Right lobe of liver (tissue), 6 donors: ENCODE measurements around the gene TMEM60. TPM values are rescaled to one million over a fixed set of nuclear protein-coding genes. Genes with fewer than 3 reads are reported as not detected.
A peak's percentile ranks its signal among the peaks of the same experiment; 100 is the strongest.

Experiments
- ATAC-seq, 4 donors: fragments of 200-7000 bp; cut with Tn5 transposase; one replicate each; pipeline ENCODE4 v1.9.1; 2020; ENCODE audit warnings: mild to moderate bottlenecking in 4 of 4, moderate library complexity in 4 of 4
- DNase-seq, 3 donors: peaks; one replicate each; pipeline ENCODE4 v3.0.0-alpha.2; 2020
- H3K27ac ChIP-seq, 3 donors: fragments of 200-600 bp; one replicate each; pipeline ENCODE4 v1.8.0; 2022
- H3K27me3 ChIP-seq, 2 donors: fragments of 200-600 bp; one replicate each; pipeline ENCODE4 v1.8.0; 2022
- H3K36me3 ChIP-seq, 4 donors: fragments of 200-600 bp; sonication (generic) in 1 of 4; one replicate each; pipeline versions ENCODE4 v1.5.1 to v1.8.0; 2017 to 2022; ENCODE audit warnings: control low read depth in 1 of 4
- H3K4me1 ChIP-seq, 4 donors: fragments of 200-600 bp; sonication (generic) in 1 of 4; one replicate each; pipeline versions ENCODE4 v1.5.1 to v1.8.0; 2017 to 2022; ENCODE audit warnings: control low read depth in 1 of 4
- H3K4me3 ChIP-seq, 3 donors: fragments of 200-600 bp; one replicate each; pipeline ENCODE4 v1.8.0; 2022
- H3K9me3 ChIP-seq, 4 donors: fragments of 200-600 bp; sonication (generic) in 1 of 4; one replicate each; pipeline versions ENCODE4 v1.5.1 to v1.8.0; 2017 to 2022; ENCODE audit warnings: control low read depth in 1 of 4
- POLR2A ChIP-seq: fragments of 450-650 bp; IDR thresholded peaks from one replicate; pipeline ENCODE4 v1.6.1; 2017; ENCODE audit warnings: antibody characterized with exemption, mild to moderate bottlenecking
- WGBS: methylation state at CpG from one replicate; pipeline ENCODE4 v1.1.6; 2018; ENCODE audit warnings: low coverage, low lambda C conversion rate; ENCODE audit not compliant: insufficient coverage; ENCODE audit errors: missing lambda C conversion rate; 5-methylcytosine and 5-hydroxymethylcytosine counted together
- intact Hi-C, 2 donors: fragments of 100-400 bp; cut with DNase I; formaldehyde crosslinking; loops; one replicate each; pipeline versions ENCODE4 v1.11.2 to v1.14.1; 2022
- total RNA-seq, 6 experiments: library from RNA; depleted of rRNA in 2 of 6; stranded (reverse); fragments of >200 nt in 2 of 6; fragmentation: NEBNext Ultra II Directional in 3 of 6; extraction: Animal tissue kit (Norgen Biotek cat#: 25700) in 3 of 6; gene quantifications; one replicate each; pipeline versions ENCODE4 v1.1.0 to v1.2.4, GENCODE V29; 2016 to 2023
- TF ChIP-seq, protein P1 (sequence below), 4 donors: fragments of 200-600 bp in 3 of 4; fragments of 450-650 bp in 1 of 4; IDR thresholded peaks; one replicate each; pipeline versions ENCODE4 v1.5.1 to v1.8.0; 2016 to 2022; ENCODE audit warnings: antibody characterized with exemption in 4 of 4, mild to moderate bottlenecking in 2 of 4
- donor health status: DM: no; HTN: yes; CAD: no.
- donor health status: DM: no; HTN: no; CAD: no.
- donor health status: DM: no; HTN: no; CAD: no.
- donor health status: DM: no; HTN: yes; CAD: no.
- donor health status: DM: no; HTN: yes; CAD: no.

TMEM60 gene
- total RNA-seq, 6 experiments from 2014 or later: 6.6 to 10.4 (median 8.0) TPM

DNA sequence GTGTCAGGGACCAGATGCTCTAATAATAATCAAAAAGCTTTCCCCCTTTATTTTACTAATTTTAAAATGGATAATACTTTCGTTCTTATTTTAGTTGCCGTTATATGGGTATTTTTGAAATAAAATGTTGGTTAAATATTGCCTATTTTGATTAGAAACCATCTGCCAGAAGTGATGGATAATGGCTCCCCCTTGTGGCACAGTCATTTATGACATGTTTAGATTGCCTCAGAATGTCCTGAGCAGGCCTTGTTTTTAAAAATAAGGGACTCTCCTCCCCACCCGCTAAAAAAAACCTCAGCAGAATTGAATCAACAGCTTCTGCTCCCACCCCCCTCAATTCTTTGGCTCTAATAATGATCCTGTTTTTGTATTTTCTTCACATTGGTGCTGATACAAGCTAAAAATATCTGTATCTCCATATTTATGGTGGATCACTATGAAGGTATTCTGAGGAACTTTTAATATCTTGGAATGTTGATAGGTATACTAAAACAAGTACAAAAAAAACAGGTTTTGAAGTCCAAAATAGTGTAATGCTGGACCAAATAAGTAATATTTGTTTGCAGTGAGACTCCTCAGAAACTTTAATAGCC, 38.8 kb downstream of the TMEM60 start:
- Histone ChIP-seq H3K4me1 (peaks cover 0 to 14% (median 6%) of the 10 kb centered on the region in 4 donors), H3K36me3 (no peaks in the 10 kb centered on the region), H3K4me3 (no peak overlapping the region), H3K27ac (peak overlapping the region; percentile 64 to 80 (median 73)), H3K9me3 (no peaks in the 10 kb centered on the region), H3K27me3 (no peaks in the 10 kb centered on the region)
- ATAC-seq (peak; percentile 80 to 87 (median 84)), DNase-seq (peak in 1 of 3 donors; percentile 65)
- WGBS: 0% methylated on average over 3 of the region's 3 CpGs
- intact Hi-C loops: loop anchor here in 1 of 2 donors (10.0 kb wide), 1 partner anchor 105 kb away; no protein-coding TSS in a partner anchor
- TF ChIP-seq, protein P1, sequence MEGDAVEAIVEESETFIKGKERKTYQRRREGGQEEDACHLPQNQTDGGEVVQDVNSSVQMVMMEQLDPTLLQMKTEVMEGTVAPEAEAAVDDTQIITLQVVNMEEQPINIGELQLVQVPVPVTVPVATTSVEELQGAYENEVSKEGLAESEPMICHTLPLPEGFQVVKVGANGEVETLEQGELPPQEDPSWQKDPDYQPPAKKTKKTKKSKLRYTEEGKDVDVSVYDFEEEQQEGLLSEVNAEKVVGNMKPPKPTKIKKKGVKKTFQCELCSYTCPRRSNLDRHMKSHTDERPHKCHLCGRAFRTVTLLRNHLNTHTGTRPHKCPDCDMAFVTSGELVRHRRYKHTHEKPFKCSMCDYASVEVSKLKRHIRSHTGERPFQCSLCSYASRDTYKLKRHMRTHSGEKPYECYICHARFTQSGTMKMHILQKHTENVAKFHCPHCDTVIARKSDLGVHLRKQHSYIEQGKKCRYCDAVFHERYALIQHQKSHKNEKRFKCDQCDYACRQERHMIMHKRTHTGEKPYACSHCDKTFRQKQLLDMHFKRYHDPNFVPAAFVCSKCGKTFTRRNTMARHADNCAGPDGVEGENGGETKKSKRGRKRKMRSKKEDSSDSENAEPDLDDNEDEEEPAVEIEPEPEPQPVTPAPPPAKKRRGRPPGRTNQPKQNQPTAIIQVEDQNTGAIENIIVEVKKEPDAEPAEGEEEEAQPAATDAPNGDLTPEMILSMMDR (IDR thresholded peaks at IDR 0.05): peak; percentile 77 to 89 (median 80)
- TF ChIP-seq POLR2A: no peak

- peaks cover 0 to 14% (median 6%) of the 10 kb centered on the region in 4 donors for H3K4me1 ChIP-seq
Observed at GRCh38 chr7:77757589-77757988, 40.6 kb downstream of the TMEM60 start.

DNA sequence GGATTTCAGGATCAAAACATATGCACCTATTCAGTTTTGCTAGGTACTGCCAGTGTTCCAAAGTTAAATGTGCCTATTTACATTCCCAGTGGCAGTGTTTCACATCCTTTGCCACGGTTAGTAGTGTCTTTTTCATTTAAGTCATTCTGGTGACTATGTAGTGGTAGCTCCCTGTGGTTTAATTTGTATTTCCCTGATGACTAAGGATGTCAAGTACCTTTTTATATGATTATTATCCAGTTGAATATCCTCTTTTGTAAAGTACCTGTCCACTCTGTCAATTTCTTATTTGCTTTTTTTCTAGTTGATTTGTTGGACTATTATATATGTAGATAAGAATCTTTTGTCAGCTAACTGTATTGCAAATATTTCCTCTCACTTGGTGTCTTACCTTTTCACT, 45.1 kb downstream of the TMEM60 start:
- no peak for TF ChIP-seq POLR2A
- TF ChIP-seq, protein P1 (IDR thresholded peaks at IDR 0.05): no peak
- H3K4me1 ChIP-seq: peaks cover 0 to 3% (median 0%) of the 10 kb centered on the region in 4 donors
- H3K27me3 ChIP-seq: no peaks in the 10 kb centered on the region
- peaks cover 0 to 6% (median 2%) of the 10 kb centered on the region in 4 donors for H3K36me3 ChIP-seq
- H3K4me3 ChIP-seq: no peak overlapping the region
- DNase-seq (no peak), ATAC-seq (no peak)
- WGBS: 45% methylated on average over 1 of the region's 1 CpG
- H3K9me3 ChIP-seq: no peaks in the 10 kb centered on the region
- H3K27ac ChIP-seq: no peak overlapping the region
- intact Hi-C loops: loop anchor here (5.0 to 10.0 kb wide), 2 partner anchors 81 to 98 kb away; no protein-coding TSS in a partner anchor

More at GRCh38 chr7:77757589-77757988, 40.6 kb downstream of the TMEM60 start:
- Histone ChIP-seq H3K27ac (no peak overlapping the region), H3K4me3 (no peak overlapping the region), H3K9me3 (no peaks in the 10 kb centered on the region), H3K27me3 (no peaks in the 10 kb centered on the region), H3K36me3 (no peaks in the 10 kb centered on the region)
- 7% methylated on average over 1 of the region's 1 CpG for whole genome bisulfite sequencing
- intact Hi-C loops: loop anchor here in 1 of 2 donors (10.0 kb wide), 1 partner anchor 103 kb away; no protein-coding TSS in a partner anchor
- no peak for DNase-seq
- ATAC-seq: no peak
- TF ChIP-seq, protein P1 (IDR thresholded peaks at IDR 0.05): no peak
- TF ChIP-seq POLR2A: no peak

DNA sequence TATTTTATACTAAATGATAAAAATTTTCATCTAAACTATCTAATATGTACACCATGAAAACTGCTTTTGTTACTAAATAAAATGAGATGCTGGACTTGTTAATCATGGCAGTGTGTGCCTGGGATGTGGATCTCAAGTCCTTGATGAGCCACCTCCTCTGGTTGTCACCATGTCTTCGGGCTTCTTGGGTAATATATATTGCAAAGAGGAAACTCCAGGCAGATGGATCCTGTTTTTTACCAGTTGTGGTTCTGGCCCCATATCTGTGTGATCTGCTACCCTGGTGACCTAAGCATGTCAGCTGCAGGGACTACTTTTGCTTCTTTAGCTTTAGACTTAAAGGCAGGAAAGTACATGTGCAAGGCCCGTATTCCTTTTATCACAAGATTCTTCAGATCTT, 46.2 kb downstream of the TMEM60 start:
- ATAC-seq: peak; percentile 22 to 65 (median 49)
- intact Hi-C loops: loop anchor here (5.0 to 10.0 kb wide), 2 partner anchors 80 to 97 kb away; no protein-coding TSS in a partner anchor
- no peak for TF ChIP-seq POLR2A
- TF ChIP-seq, protein P1 (IDR thresholded peaks at IDR 0.05): no peak

More for the DNA sequence above, 46.2 kb downstream of the TMEM60 start:
- H3K27ac ChIP-seq: no peak overlapping the region
- WGBS: 68% methylated on average over 2 of the region's 2 CpGs
- peaks cover 0 to 11% (median 2%) of the 10 kb centered on the region in 4 donors for H3K4me1 ChIP-seq
- no peak overlapping the region for H3K4me3 ChIP-seq
- no peak for DNase-seq
- H3K36me3 ChIP-seq: peaks cover 0 to 6% (median 2%) of the 10 kb centered on the region in 4 donors
- no peaks in the 10 kb centered on the region for H3K27me3 ChIP-seq
- no peaks in the 10 kb centered on the region for H3K9me3 ChIP-seq
